ENCODE data around the gene ANKRD12. TPM values are rescaled to one million over a fixed set of nuclear protein-coding genes. Genes with fewer than 3 reads are reported as not detected.

ANKRD12 gene
- total RNA-seq, 1 donor from 2014 or later: 53.5 TPM

DNA sequence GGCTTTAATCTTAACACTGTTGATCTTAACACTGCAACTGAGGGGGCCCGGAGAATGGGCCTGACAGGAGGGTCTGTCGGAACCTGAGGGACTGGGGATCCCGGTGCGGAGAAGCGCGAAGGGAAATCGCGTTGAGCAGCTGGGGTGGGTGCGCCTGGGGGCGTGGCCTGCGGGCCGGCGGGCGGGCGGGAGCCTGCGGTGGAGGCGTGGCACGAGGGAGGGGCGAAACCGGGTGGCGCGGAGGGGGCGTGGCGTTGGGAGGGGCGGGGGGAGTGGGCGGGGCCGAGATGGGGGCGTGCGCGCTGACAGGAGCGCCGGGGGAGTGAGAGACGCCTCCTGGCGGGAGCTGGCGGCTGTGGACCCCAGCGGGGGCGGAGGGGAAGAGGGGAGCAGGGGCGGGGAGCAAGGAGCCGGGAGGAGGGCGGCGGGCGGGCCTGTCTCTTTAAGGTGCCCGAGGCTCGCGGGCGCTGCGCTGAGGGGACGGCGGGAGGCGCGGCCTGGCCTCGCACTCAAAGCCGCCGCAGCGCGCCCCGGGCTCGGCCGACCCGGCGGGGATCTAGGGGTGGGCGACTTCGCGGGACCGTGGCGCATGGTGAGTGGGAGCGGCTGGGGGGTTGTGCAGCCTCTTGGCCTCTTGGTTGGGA lies 197.9 kb downstream of the ANKRD12 start, which contains the start of gene TWSG1:
Gene TWSG1, plus strand, starts transcription at position 445 of the 644 bp plus-strand sequence. CDS start 2,457 bp downstream, outside the sequence.
- peak in 1 of 2 donors; percentile 95 for DNase-seq (ENCODE audit: extremely low spot score in 2 of 2)
- intact Hi-C loops (cut with DNase I): loop anchor here (10.0 kb wide), 1 partner anchor 140 kb away; the partner anchor contains the start of gene RALBP1
- no peaks in the 10 kb centered on the region for H3K9me3 ChIP-seq
- TF ChIP-seq POLR2AphosphoS5 (IDR thresholded peaks at IDR 0.05; ENCODE audit: insufficient read depth in 1 of 2, low read depth in 1 of 2): peak; percentile 3 to 76
- peak in 1 of 2 donors; percentile 79 for TF ChIP-seq POLR2A (IDR thresholded peaks at IDR 0.05)
- TF ChIP-seq CTCF (IDR thresholded peaks at IDR 0.05): peak in 1 of 3 experiments; percentile 33
- peaks cover 20% of the 10 kb centered on the region for H3K4me1 ChIP-seq
- peak within 1 kb of the TSS; percentile 94 for H3K27ac ChIP-seq
- H3K36me3 ChIP-seq: peaks cover 0 to 2% of the 10 kb centered on the region in 2 donors
- H3K27me3 ChIP-seq: no peaks in the 10 kb centered on the region
- peak within 1 kb of the TSS; percentile 75 to 94 for H3K4me3 ChIP-seq

GRCh38 chr18:9334973-9335696 lies 198.6 kb downstream of the ANKRD12 start:
- no peak for TF ChIP-seq CTCF (IDR thresholded peaks at IDR 0.05)
- TF ChIP-seq POLR2A (IDR thresholded peaks at IDR 0.05): no peak
- no peak for TF ChIP-seq POLR2AphosphoS5 (IDR thresholded peaks at IDR 0.05; ENCODE audit: insufficient read depth in 1 of 2, low read depth in 1 of 2)
- H3K27ac ChIP-seq: peak overlapping the region; percentile 94
- peak overlapping the region; percentile 75 to 94 for H3K4me3 ChIP-seq
- no peak for DNase-seq (ENCODE audit: extremely low spot score in 2 of 2)
- no peaks in the 10 kb centered on the region for H3K27me3 ChIP-seq
- intact Hi-C loops (cut with DNase I): loop anchor here (10.0 kb wide), 1 partner anchor 140 kb away; the partner anchor contains the start of gene RALBP1
- H3K4me1 ChIP-seq: peaks cover 20% of the 10 kb centered on the region
- H3K36me3 ChIP-seq: peaks cover 0 to 4% of the 10 kb centered on the region in 2 donors
- H3K9me3 ChIP-seq: no peaks in the 10 kb centered on the region

Small RNAs within 50 kb of the gene (small RNA-seq; reads per million reads assigned to genes)
- not detected for gene RF00019

Other genes starting within 250 kb of the ANKRD12 start
- 75.1 TPM for gene NDUFV2, start 34.1 kb upstream of the ANKRD12 start, total RNA-seq
- gene TWSG1, start 198.0 kb downstream of the ANKRD12 start, total RNA-seq: 45.4 TPM